Measurements from ENCODE around the gene PDSS2.

- TF ChIP-seq CTCF (IDR thresholded peaks at IDR 0.05) (no peak), EZH2 (IDR thresholded peaks at IDR 0.05) (no peak), EZH2phosphoT487 (IDR thresholded peaks at IDR 0.05) (no peak)
These were observed 85.1 kb downstream of the PDSS2 start for GRCh38 chr6:107374264-107374663.
